ENCODE results near the gene NECTIN1.

Gene NECTIN1

GRCh38 chr11:119639642-119640205 lies 89.3 kb downstream of the NECTIN1 start:
- FAIRE-seq = no peak

- FAIRE-seq = no peak
Measured at GRCh38 chr11:119638851-119639250, 90.1 kb downstream of the NECTIN1 start.

- no peak for FAIRE-seq
Measured at GRCh38 chr11:119637481-119637880, 91.5 kb downstream of the NECTIN1 start.

GRCh38 chr11:119635776-119636175 lies 93.2 kb downstream of the NECTIN1 start:
- FAIRE-seq = no peak

GRCh38 chr11:119635041-119635740 lies 93.8 kb downstream of the NECTIN1 start:
- FAIRE-seq = no peak

GRCh38 chr11:119634301-119634700 lies 94.7 kb downstream of the NECTIN1 start:
- no peak for FAIRE-seq

- FAIRE-seq = no peak
Measured at GRCh38 chr11:119629834-119630624, 99.0 kb downstream of the NECTIN1 start.

GRCh38 chr11:119629085-119629484 lies 99.9 kb downstream of the NECTIN1 start:
- FAIRE-seq = no peak

GRCh38 chr11:119627286-119627685 lies 101.7 kb downstream of the NECTIN1 start:
- FAIRE-seq = no peak

GRCh38 chr11:119626871-119627270 lies 102.1 kb downstream of the NECTIN1 start:
- no peak for FAIRE-seq

- no peak for FAIRE-seq
Measured at GRCh38 chr11:119626197-119626841, 102.7 kb downstream of the NECTIN1 start.

- FAIRE-seq = no peak
Measured at GRCh38 chr11:119625206-119625978, 103.6 kb downstream of the NECTIN1 start.

- FAIRE-seq = no peak
Measured at GRCh38 chr11:119624629-119625028, 104.4 kb downstream of the NECTIN1 start.

GRCh38 chr11:119624102-119624615 lies 104.8 kb downstream of the NECTIN1 start:
- FAIRE-seq = no peak

GRCh38 chr11:119623682-119624081 lies 105.3 kb downstream of the NECTIN1 start:
- FAIRE-seq = no peak

GRCh38 chr11:119622454-119623143 lies 106.4 kb downstream of the NECTIN1 start:
- no peak for FAIRE-seq

- FAIRE-seq = no peak
Measured at GRCh38 chr11:119619665-119620064, 109.3 kb downstream of the NECTIN1 start.

- FAIRE-seq = no peak
Measured at GRCh38 chr11:119618208-119618909, 110.6 kb downstream of the NECTIN1 start.

- FAIRE-seq = no peak
Measured at GRCh38 chr11:119617340-119617713, 111.7 kb downstream of the NECTIN1 start.

- no peak for FAIRE-seq
Measured at GRCh38 chr11:119616586-119617339, 112.2 kb downstream of the NECTIN1 start.

- no peak for FAIRE-seq
Measured at GRCh38 chr11:119615882-119616196, 113.2 kb downstream of the NECTIN1 start.

Measured in A204.1 (cell line).